GM21526 (cell line): ENCODE results near the gene MPL.
A peak's percentile ranks its signal among the peaks of the same experiment; 100 is the strongest.
"Not testable (repeated sequence)": the region's sequence is repeated elsewhere in the genome, so short reads cannot be mapped to it uniquely, and the experiment has no call there.

ENCODE experiments used
- ATAC-seq: cut with Tn5 transposase; IDR thresholded peaks from one replicate; pipeline ENCODE4 v1.9.1; 2021; ENCODE audit warnings: moderate library complexity; ENCODE audit not compliant: unreplicated experiment, low FRiP score

MPL gene

DNA sequence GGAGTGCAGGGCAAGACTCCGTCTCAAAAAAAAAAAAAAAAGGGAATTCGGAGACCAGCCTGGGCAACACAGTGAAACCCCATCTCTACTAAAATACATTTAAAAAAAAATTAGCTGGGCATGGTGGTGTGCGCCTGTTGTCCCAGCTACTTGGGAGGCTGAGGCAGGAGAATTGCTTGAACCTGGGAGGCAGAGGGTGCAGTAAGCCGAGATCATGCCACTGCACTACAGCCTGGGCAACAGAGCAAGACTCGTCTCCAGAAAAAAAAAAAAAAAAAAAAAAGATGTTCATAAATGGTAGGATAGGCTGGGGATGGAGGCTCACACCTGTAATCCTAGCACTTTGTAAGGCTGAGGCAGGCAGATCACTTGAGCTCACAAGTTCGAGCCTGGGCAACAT is 32.2 kb downstream of the MPL start:
- not testable (repeated sequence) for ATAC-seq

DNA sequence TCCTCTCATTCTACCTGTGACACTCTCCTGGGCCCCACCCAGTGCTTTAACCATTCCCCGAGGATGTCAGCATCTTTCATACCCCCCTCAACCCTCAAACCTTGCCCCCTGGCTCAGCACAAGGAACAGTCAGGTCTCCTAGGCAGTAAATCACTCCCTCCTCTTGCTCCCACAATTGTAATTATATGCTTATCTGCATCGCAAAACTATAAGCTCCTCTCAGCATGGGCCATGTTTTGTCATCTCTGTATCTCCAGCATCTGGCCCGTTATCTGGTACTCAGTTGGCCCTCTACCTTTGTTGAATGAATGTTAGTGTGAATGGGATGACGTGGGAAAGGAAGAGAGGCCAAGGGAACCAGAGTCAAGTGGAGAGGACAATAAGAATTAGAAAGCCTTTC is 32.9 kb downstream of the MPL start:
- no peak for ATAC-seq

DNA sequence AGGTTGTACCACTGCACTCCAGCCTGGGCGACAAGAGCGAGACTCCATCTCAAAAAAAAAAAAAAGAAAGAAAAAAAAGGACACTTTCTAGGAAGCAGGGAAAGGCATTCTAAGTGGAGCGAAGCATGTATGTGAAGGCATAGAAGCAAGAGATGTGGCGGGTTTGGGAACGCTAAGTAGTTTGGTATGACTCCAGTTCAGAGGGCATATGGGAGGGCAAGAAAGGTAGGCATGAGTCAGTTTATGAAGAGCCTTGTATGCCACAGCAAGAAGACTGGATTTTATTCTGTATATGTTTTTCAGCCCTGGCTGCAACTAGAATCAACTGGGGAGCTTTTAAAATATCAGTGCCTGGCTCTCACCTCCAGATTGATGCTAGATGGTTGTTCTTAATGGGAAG is 34.6 kb downstream of the MPL start:
- ATAC-seq: no peak

DNA sequence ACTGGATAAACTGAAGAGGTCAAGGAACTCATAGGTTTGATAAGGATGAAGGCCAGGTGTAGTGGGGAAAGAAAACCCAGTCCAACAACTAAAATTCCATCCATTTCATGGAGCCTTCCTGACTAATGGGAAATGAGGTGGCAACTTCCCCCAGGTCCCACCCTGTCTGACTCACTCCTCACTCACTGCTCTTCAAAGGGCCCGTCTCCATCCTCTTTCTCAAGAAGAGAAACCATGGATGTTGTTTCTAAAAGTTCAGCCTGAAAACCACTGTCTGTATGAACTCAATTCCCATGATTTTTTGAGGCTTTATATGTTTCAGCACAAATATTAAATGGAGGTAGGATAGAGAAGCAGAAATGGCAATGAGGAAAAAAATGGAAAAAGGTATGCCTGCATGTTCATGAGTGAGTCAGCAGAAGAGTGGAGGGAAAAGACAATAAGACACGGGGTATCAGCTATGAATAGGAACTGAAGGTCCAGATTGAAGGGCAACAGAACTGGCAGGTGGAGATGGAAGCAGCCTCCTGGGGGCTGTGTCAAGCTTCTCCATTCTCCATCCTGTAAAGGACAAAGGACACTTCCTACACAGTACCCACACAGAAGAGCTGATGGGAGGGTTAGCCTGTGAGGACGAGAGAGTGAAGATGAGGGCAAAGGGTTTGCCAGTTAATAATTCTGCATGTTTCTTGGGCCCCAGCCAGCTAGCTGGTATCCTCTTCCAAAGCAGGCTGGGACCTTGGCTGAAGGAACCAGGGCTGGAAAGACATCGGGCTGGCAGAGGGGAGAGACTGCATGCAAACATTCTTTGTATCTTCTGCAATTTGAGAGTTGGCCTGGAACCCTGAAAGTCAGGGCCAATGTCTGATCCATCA is 35.7 kb downstream of the MPL start:
- ATAC-seq: no peak

DNA sequence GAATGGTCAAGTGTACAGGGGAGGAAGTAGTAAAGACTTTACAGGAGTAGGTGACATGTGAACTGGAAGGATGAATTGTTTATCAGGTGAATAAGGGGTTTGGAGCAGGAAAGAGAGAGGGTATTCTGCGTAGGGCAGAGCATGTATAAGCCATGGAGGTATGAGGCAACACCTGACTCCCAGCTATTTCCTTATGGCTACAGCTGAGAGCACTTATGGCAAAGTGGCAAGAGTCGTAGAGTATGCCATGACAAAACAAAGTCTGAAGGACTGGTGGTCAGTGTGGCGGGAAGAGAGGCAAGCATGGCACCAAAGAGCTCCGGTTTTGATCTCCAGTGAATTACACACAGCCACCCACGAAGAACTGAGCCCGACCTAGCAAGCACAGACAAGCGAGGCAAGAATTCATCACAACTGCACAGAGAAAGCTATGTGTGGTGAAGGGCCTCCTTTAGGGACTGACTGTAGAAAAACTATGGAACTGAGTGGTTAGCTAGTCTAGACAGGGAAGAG is 39.2 kb downstream of the MPL start:
- ATAC-seq: no peak

DNA sequence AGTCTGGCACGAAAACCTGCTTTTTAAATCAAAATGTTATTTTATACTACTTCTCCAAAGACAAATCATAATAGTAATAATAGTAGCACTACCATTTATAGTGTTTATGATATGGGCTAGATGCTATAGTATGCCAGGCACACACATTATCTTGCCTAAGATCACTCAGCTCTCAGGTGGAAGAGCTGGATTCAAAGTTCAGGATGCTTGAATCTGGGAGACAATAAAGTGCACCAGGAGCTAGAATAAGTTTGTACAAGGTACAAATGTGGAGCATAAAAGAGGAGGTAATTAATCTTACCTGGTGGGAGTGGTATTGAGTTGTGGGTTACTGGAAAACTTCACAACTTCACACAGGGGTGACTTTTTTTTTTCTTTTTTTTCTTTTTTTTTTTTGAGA is 40.2 kb downstream of the MPL start:
- ATAC-seq: no peak

DNA sequence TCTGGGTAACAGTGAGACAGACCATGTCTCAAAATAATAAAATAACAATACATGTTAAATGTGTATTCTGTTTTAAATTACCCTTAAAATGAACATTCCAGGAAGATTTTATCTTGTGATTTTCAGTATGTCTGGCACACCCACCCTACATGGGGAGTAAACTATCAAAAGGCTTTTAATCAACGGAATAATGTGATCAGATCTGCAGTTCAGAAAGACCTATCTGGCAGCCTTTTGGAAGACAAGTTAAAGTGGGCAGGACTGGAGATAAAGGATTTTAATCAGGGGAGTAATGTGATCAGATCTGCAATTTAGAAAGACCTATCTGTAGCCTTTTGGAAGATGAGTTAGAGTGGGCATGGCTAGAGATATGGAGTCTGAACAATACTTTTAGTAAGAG is 41.9 kb downstream of the MPL start:
- ATAC-seq: no peak

DNA sequence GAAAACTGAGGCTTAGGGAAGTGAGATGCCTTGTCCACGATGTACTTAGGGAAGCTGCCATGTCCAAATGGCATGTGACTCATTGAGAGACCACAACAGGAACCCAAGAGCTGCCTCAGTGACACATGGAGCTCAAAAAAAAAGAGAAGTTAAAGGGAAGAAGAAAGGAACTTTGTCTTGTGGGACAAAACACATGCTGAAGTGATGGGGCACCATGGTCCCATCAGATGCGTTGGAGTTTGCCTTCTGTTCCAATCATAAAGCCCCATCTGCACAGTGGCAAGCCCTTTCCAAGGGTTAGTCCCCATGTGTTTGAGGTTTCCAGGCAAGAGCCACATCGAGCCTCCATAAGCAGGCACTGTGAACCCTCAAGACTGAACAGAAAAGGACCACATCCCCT is 44.0 kb downstream of the MPL start:
- ATAC-seq: no peak

DNA sequence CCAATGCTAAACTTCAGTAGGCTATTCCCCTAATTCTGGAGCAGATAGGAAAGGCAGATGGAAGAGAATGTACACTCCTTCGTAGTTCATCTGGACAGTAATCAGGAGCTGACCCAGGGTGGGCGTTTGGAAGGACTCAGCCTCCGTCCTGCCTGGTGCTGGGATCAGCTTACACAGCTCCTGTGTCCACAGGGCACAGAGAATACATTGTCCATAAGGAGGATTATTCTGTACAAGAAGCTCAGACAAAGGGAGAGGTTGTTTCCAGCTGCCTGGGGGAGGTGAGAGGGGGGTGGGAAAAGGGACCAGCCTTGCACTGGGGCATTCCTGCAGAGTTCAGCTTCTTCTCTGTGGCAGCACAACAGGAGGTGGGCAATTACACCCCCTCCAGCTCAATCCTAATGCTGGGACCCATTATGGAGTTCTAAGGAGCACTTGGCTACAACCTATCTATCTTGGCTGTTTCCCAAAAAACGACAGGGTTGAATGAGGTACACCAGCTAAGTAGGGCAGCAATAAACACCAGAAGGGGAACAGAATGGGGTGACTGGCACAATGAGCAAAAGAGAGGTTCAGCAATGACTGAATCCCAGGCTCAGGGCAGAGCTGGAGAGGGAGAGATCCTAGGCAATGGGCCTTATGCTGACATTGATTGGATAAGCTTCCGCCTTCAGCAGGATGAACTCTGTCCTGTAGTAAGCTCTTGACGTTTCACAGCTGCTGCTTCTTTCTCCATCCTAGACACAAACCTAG is 44.6 kb downstream of the MPL start:
- ATAC-seq: no peak

DNA sequence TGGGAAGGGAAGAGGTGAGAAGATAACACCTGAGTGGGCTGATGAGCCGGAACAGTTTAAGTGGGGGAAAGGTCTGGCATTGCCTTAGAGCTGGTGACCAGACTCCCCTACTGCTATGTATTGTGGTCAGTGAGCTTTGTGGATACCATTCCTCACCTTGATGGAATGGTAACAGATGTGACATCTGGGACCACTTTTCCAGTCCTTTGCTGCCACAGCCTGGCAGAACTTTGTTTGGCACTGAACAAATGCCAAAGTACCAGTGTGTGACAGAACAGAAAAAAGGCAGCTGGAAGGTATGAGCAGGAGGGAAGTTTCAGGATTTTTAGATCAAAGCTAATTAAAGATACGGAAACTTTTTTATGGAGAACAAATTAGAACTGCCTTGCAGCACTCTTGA is 45.8 kb downstream of the MPL start:
- ATAC-seq: no peak

DNA sequence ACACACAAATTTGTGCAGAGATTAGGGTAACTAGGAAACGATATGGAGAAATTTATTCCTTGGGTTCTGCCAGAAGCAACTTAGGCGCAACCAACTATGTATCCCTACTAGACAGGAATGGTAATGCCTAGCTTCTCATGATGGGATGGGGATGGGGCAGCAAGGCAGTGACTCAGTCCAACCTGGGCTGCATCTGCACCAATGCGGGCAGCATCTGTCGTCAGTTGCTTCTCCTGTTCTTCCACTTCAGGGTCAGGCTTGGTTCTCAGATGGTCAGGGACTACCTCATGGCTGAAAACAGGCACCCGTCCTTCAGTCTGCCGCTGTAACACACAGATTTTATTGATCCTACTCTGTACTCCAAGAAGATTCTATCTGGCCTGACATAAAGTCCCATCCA is 49.1 kb downstream of the MPL start:
- no peak for ATAC-seq

DNA sequence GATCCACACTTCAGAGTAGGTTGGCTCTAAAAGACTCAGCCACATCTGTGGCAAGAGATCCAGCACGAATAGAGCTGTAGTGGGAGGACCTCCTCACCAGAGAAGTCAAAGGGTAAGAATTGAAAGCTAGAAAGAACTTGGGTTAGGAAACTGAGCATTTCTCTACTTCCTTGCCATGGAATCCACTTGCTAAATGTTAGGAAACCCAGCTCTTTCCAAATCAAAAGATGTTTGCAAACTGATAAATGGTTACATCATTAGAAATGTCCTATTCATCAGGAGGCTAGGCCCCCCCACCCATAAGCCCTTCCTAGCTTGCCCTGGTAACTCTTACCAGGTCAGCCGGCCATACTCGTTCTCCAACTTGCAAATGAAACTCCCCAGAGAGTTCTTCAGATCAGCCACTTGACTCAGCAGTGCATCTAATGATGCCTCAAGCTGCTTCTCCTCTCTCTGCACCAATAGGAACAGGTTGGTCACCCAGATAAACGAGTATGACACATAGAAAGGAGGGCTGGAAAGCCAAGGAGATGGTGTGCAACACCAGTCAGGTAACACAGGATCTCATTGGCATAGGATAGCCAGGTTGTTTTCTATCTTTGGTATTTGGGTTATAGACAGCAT is 50.5 kb downstream of the MPL start:
- no peak for ATAC-seq

DNA sequence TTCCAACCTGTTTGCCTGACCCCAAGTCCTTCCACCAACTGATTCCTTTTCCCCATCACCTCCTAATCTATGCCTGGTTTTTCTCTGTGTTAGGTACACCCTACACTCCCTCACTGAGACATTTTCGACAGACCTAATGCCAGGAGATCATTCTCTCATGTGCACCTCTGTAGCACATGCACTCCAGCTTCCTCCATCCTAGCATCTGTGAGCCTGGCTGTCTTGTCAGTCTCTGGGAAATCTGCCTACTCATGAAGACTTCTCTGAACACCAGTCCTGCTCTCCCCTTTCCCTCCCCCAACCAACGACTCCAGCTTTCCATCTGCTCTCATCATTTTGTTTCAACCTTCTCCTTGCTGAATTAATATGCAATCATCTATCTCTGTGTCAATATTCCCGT is 51.0 kb downstream of the MPL start:
- no peak for ATAC-seq

DNA sequence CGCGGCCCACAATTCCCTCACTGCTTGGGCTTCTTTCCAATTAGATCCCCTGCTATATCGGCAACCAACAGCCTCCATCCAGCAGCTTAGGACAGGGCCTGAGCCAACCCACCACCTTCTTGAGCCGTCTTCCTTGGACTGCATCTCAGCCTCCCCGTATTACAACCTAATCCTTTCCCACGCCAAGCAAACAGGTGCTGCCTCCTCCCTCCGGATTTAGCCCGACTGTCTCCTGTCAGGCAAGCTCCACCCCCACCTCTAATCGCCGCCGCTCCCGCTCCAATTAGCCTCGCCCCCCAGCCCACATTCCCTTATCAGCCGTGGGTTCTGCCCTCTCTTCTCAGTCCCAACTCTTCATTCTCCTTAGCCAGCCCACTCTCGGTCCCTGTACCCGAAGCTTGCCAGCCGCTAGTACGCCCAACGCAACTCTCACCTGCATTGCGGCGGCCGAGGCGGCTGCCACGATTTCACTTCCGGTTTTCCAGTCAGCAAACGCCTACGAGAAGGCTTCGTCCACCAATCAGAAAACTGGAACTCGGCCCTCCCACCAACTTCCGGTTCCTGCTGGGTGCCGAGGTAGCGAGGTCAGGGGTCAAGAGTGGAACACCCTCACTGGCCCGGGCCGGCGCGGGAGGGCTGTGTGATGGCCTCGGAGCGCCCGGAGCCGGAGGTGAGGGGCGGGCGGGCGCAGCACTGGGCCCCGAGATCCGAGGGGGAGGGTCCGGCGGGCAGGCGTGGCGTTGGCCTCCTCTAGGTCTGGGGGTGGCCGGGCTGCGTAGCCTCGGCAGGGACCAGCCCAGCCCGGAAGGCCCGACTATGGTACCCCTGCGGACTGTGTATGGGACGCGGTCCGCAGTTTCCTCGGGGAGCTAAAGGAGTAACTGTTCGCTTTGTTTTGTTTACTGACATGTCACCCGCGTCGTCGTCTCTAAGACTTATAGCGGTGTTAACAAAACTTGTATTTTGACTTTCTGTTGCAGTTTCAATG is 52.0 kb downstream of the MPL start, which contains the start of the genes MED8 and SZT2:
TSS of gene MED8 (minus strand) at position 475 of the 988 bp plus-strand sequence. CDS start at position 439, 36 bp downstream.
TSS of gene SZT2 (plus strand) at position 574 of the 988 bp plus-strand sequence. CDS start at position 644, 70 bp downstream.
- ATAC-seq: peak; percentile 78

DNA sequence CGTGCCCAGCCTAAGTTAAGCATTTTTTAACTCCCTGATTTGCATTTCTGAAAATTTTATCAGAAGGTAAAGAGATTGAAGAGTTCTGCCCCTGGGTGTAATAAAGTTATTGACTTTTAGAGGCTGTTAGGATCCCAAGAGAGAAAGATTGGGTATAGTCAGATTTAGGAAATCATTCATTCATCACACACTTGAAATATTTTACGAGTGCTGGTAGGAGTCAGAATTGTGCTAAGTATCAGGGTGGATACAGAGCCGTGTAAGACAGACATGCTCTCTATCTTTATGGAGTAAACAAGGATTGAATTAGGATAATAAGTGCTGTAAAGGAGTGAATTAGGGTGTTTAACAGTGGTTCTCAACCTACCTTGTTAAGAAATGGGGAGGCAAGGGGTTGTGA is 55.1 kb downstream of the MPL start:
- ATAC-seq: no peak

DNA sequence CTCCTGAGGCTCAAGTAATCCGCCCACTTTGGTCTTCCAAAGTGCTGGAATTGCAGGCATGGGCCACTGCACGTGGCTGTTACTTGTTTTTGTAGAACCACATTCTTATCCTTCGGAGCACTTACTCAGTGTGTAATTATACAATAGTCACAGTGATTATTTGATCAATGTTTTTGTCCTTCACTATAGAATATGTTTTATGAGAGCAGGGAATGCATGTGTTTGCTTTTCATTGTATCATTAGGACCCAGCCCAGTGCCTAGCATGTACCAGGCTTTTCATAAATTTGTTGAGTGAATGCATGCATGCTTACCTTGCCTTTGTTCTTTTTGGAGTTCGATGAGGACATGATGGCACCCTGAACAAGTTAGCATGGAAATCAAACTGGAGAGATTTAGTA is 57.9 kb downstream of the MPL start:
- ATAC-seq: no peak

DNA sequence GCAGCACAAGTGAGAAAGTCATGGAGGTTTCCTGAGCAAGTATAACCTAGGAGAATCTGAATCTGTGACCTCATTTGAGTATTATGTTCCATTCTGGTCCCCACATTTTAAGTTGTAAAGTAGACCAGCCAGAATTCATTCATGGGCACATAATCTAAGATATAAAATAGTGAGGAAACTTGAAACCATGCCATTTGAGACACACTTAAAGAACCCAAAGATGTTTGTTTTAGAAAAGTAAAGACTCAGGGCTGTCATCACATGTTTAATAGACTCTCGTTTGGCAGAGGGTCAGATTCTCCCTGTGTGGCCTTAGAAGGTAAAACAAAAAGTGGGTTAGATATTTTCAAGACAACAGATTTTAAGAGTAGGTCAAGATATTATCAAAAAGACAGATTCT is 58.4 kb downstream of the MPL start:
- no peak for ATAC-seq

DNA sequence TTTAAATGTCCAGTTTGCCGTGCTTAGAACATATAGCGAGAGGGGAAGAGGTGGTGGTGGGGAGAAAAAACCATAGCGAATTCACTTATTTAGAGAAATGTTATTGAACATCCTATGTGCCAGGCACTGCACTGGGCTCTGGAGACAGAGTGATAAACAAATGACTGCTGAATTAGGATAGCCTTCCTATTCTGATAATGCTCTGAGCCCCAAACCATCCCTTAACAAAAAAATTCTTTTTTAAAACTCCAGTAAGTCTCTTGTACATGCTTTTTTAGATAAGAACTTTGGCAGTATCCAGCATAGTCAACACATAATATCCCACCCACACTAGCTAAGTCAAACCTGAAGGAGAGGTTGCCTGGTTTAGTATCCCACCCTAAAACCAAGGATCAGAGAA is 60.6 kb downstream of the MPL start:
- ATAC-seq: no peak

DNA sequence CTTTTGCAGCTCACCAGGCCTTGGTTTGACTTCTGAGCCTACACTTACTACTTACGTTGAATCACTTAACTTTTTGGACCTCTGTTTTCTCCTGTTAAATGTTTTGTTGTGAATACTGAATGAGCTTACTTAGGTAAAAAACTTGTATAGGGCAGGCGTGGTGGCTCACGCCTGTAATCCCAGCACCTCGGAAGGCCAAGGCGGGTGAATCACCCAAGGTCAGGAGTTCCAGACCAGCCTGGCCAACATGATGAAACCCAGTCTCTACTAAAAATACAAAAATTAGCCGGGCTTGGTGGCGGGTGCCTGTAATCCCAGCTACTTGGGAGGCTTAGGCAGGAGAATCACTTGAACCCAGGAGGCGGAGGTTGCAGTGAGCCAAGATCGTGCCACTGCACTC is 62.8 kb downstream of the MPL start:
- ATAC-seq: not testable (repeated sequence)
